Measurements from ENCODE around the gene FBXL13. TPM values are rescaled to one million over a fixed set of nuclear protein-coding genes. Genes with fewer than 3 reads are reported as not detected.

FBXL13 gene
- polyA plus RNA-seq, 1 donor from 2014 or later = 0.57 TPM

DNA sequence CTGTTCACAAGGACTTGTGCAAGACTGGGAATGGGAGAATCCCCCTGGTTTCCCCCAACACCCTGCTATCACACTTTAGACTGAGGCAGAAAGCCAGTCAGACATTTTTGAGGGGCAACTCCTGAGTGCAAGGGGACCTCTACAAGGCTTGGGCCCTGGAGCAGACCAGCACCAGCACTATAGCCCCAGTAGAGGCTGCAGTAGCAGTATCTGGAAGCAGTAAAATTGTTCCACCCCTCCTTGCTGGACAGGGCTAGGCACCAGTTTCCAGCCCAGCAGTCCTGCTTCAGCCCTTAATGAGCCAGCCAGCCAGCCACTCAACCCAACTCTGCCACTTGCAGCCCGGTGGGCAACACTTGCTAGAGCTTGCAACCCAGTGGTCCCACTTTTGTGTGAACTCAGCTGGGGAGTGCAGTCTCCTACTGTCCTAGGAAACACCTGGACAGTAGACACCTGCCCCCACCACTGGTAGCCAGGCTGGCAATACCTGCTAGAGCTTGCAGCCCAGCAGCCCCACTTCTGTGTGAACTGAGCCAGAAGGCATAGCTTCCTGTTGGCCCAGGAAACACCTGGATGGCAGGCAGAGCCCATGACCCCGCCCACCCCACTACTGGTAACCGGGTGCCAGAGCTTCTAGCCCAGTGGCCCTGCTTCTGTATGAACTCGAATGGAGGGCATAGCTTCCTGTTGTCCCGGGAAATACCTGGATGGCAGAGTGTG lies 65.0 kb downstream of the FBXL13 start:
- Histone ChIP-seq H3K9ac (ENCODE audit: low read length) (no peak overlapping the region), H3K4me3 (ENCODE audit: low read length) (no peak overlapping the region), H3K9me3 (ENCODE audit: low read length) (no peaks in the 10 kb centered on the region), H3K4me2 (ENCODE audit: low read length) (no peak overlapping the region), H3K9me2 (ENCODE audit: insufficient read depth, low read length) (no peaks in the 10 kb centered on the region), H3K36me3 (ENCODE audit: insufficient read depth, low read length) (no peaks in the 10 kb centered on the region), H3K79me2 (replicated peaks; ENCODE audit: insufficient read depth, low read length) (no peaks in the 10 kb centered on the region), H4K20me1 (ENCODE audit: insufficient read depth) (no peaks in the 10 kb centered on the region), H2AFZ (ENCODE audit: low read depth, low read length) (no peak overlapping the region), H3F3A (ENCODE audit: insufficient read depth, low read length, poor library complexity, severe bottlenecking) (no peaks in the 10 kb centered on the region), H3K27me3 (ENCODE audit: insufficient read depth, low read depth, low read length) (no peaks in the 10 kb centered on the region), H3K27ac (ENCODE audit: low read length) (no peak overlapping the region)
- TF ChIP-seq MXI1 (conservative IDR thresholded peaks at IDR 0.05; ENCODE audit: poor library complexity, severe bottlenecking) (no peak), SMC3 (conservative IDR thresholded peaks at IDR 0.05; ENCODE audit: poor library complexity) (no peak), EZH2 (IDR thresholded peaks at IDR 0.05; ENCODE audit: borderline replicate concordance, insufficient read depth, low read length, poor library complexity, severe bottlenecking) (no peak), POLR2AphosphoS5 (IDR thresholded peaks at IDR 0.05) (no peak), RAD21 (conservative IDR thresholded peaks at IDR 0.05) (no peak), EP300 (conservative IDR thresholded peaks at IDR 0.05; ENCODE audit: poor library complexity, severe bottlenecking) (no peak)
- TF ChIP-seq, protein P1, sequence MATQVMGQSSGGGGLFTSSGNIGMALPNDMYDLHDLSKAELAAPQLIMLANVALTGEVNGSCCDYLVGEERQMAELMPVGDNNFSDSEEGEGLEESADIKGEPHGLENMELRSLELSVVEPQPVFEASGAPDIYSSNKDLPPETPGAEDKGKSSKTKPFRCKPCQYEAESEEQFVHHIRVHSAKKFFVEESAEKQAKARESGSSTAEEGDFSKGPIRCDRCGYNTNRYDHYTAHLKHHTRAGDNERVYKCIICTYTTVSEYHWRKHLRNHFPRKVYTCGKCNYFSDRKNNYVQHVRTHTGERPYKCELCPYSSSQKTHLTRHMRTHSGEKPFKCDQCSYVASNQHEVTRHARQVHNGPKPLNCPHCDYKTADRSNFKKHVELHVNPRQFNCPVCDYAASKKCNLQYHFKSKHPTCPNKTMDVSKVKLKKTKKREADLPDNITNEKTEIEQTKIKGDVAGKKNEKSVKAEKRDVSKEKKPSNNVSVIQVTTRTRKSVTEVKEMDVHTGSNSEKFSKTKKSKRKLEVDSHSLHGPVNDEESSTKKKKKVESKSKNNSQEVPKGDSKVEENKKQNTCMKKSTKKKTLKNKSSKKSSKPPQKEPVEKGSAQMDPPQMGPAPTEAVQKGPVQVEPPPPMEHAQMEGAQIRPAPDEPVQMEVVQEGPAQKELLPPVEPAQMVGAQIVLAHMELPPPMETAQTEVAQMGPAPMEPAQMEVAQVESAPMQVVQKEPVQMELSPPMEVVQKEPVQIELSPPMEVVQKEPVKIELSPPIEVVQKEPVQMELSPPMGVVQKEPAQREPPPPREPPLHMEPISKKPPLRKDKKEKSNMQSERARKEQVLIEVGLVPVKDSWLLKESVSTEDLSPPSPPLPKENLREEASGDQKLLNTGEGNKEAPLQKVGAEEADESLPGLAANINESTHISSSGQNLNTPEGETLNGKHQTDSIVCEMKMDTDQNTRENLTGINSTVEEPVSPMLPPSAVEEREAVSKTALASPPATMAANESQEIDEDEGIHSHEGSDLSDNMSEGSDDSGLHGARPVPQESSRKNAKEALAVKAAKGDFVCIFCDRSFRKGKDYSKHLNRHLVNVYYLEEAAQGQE (IDR thresholded peaks at IDR 0.05; ENCODE audit: borderline replicate concordance) = no peak

DNA sequence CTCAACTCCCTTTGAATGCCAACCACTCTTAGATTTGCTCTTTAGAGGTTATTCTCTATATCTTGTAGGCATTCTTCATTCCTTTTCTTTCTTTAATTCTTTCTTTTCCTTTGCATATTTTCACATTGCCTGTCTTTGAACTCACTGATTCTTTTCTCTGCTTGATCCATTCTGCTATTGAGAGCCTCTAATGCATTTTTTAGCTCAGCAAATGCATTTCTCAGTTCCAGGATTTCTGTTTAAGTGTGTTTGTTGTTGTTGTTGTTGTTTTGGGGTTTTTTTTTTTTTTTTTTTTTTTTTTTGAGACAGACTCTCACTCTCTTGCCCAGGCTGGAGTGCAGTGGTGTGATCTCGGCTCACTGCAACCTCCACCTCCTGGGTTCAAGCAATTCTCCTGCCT lies 71.6 kb downstream of the FBXL13 start:
- Histone ChIP-seq H2AFZ (ENCODE audit: low read depth, low read length) (no peak overlapping the region), H3F3A (ENCODE audit: insufficient read depth, low read length, poor library complexity, severe bottlenecking) (no peaks in the 10 kb centered on the region), H3K36me3 (ENCODE audit: insufficient read depth, low read length) (no peaks in the 10 kb centered on the region), H3K27me3 (ENCODE audit: insufficient read depth, low read depth, low read length) (no peaks in the 10 kb centered on the region), H3K4me3 (ENCODE audit: low read length) (no peak overlapping the region), H4K20me1 (ENCODE audit: insufficient read depth) (no peaks in the 10 kb centered on the region), H3K4me2 (ENCODE audit: low read length) (no peak overlapping the region), H3K9me3 (ENCODE audit: low read length) (no peaks in the 10 kb centered on the region), H3K9me2 (ENCODE audit: insufficient read depth, low read length) (no peaks in the 10 kb centered on the region), H3K27ac (ENCODE audit: low read length) (no peak overlapping the region), H3K79me2 (replicated peaks; ENCODE audit: insufficient read depth, low read length) (no peaks in the 10 kb centered on the region), H3K9ac (ENCODE audit: low read length) (no peak overlapping the region)
- no peak for TF ChIP-seq RAD21 (conservative IDR thresholded peaks at IDR 0.05)
- TF ChIP-seq, protein P2, sequence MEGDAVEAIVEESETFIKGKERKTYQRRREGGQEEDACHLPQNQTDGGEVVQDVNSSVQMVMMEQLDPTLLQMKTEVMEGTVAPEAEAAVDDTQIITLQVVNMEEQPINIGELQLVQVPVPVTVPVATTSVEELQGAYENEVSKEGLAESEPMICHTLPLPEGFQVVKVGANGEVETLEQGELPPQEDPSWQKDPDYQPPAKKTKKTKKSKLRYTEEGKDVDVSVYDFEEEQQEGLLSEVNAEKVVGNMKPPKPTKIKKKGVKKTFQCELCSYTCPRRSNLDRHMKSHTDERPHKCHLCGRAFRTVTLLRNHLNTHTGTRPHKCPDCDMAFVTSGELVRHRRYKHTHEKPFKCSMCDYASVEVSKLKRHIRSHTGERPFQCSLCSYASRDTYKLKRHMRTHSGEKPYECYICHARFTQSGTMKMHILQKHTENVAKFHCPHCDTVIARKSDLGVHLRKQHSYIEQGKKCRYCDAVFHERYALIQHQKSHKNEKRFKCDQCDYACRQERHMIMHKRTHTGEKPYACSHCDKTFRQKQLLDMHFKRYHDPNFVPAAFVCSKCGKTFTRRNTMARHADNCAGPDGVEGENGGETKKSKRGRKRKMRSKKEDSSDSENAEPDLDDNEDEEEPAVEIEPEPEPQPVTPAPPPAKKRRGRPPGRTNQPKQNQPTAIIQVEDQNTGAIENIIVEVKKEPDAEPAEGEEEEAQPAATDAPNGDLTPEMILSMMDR (IDR thresholded peaks at IDR 0.05; ENCODE audit: poor library complexity, severe bottlenecking) = no peak
- no peak for TF ChIP-seq EZH2 (IDR thresholded peaks at IDR 0.05; ENCODE audit: borderline replicate concordance, insufficient read depth, low read length, poor library complexity, severe bottlenecking)
- no peak for TF ChIP-seq EP300 (conservative IDR thresholded peaks at IDR 0.05; ENCODE audit: poor library complexity, severe bottlenecking)
- no peak for TF ChIP-seq TAF1 (IDR thresholded peaks at IDR 0.05; ENCODE audit: low read depth)
- no peak for TF ChIP-seq SMC3 (conservative IDR thresholded peaks at IDR 0.05; ENCODE audit: poor library complexity)
- no peak for TF ChIP-seq POLR2AphosphoS5 (IDR thresholded peaks at IDR 0.05)
- TF ChIP-seq, protein P1 (IDR thresholded peaks at IDR 0.05; ENCODE audit: borderline replicate concordance) = no peak
- TF ChIP-seq MXI1 (conservative IDR thresholded peaks at IDR 0.05; ENCODE audit: poor library complexity, severe bottlenecking) = no peak

Data from neural cell (in vitro differentiated cells).